GM12878 (cell line): ENCODE data around the gene B4GALT3. TPM values are rescaled to one million over a fixed set of nuclear protein-coding genes. Genes with fewer than 3 reads are reported as not detected.

Experiments used
- BACH1 ChIP-seq: fragments of 450-650 bp; IDR thresholded peaks from 2 replicates; pipeline ENCODE4 v1.6.1; 2017; ENCODE audit warnings: mild to moderate bottlenecking, borderline replicate concordance
- E2F4 ChIP-seq: IDR thresholded peaks from 2 replicates; pipeline ENCODE4 v1.6.1; 2012; ENCODE audit warnings: low read depth, low read length, improper control_type of control experiment
- EP300 ChIP-seq, 2 experiments: fragments of 150-350 bp in 1 of 2; IDR thresholded peaks; 2 replicates each; pipeline ENCODE4 v1.6.1; 2011 to 2012; ENCODE audit warnings: low read depth in 2 of 2, low read length in 2 of 2, borderline replicate concordance in 1 of 2, improper control_type of control experiment in 1 of 2, inconsistent platforms in 1 of 2; ENCODE audit not compliant: control insufficient read depth in 1 of 2
- LARP7 ChIP-seq: fragments of 450-650 bp; IDR thresholded peaks from 2 replicates; pipeline ENCODE4 v1.6.1; 2017; ENCODE audit warnings: mild to moderate bottlenecking
- MEF2A ChIP-seq: IDR thresholded peaks from 2 replicates; pipeline ENCODE4 v1.6.1; 2011; ENCODE audit warnings: low read depth, mild to moderate bottlenecking, low read length, moderate library complexity; ENCODE audit not compliant: insufficient read depth
- MTA3 ChIP-seq: IDR thresholded peaks from 2 replicates; pipeline ENCODE4 v1.6.1; 2012; ENCODE audit warnings: low read length, inconsistent platforms, borderline replicate concordance
- NRF1 ChIP-seq: conservative IDR thresholded peaks from 2 replicates; pipeline ENCODE4 v1.6.1; 2011; ENCODE audit warnings: mild to moderate bottlenecking, low read depth, low read length, improper control_type of control experiment
- POLR2AphosphoS5 ChIP-seq: IDR thresholded peaks from 2 replicates; pipeline ENCODE4 v1.6.1; 2011; ENCODE audit warnings: mild to moderate bottlenecking, low read length, inconsistent platforms
- PRDM15 ChIP-seq: fragments of 450-650 bp; formaldehyde crosslinking; IDR thresholded peaks from 2 replicates; pipeline ENCODE4 v1.4.0; 2020; ENCODE audit warnings: mild to moderate bottlenecking, moderate library complexity
- RBBP5 ChIP-seq: fragments of 200-600 bp; sonication (generic); conservative IDR thresholded peaks from 2 replicates; pipeline ENCODE4 v1.6.1; 2016
- RUNX3 ChIP-seq: IDR thresholded peaks from 2 replicates; pipeline ENCODE4 v1.6.1; 2012; ENCODE audit warnings: low read length, inconsistent platforms
- SIN3A ChIP-seq: IDR thresholded peaks from 2 replicates; pipeline ENCODE4 v1.6.1; 2012; ENCODE audit warnings: low read depth, low read length, improper control_type of control experiment
- TAF1 ChIP-seq: IDR thresholded peaks from 2 replicates; pipeline ENCODE4 v1.6.1; 2011; ENCODE audit warnings: mild to moderate bottlenecking, low read depth, low read length, borderline replicate concordance
- TBL1XR1 ChIP-seq: IDR thresholded peaks from 2 replicates; pipeline ENCODE4 v1.6.1; 2012; ENCODE audit warnings: low read depth, low read length, improper control_type of control experiment
- TCF12 ChIP-seq: IDR thresholded peaks from 2 replicates; pipeline ENCODE4 v1.6.1; 2011; ENCODE audit warnings: low read depth, mild to moderate bottlenecking, low read length
- ZBTB11 ChIP-seq: fragments of 450-650 bp; formaldehyde crosslinking; IDR thresholded peaks from 2 replicates; pipeline ENCODE4 v1.5.0; 2022; ENCODE audit warnings: mild to moderate bottlenecking, missing genetic modification characterization
- ZNF384 ChIP-seq: IDR thresholded peaks from 2 replicates; pipeline ENCODE4 v1.6.1; 2012; ENCODE audit warnings: low read depth, mild to moderate bottlenecking, low read length, improper control_type of control experiment, borderline replicate concordance
- ZNF592 ChIP-seq: fragments of 450-650 bp; IDR thresholded peaks from 2 replicates; pipeline ENCODE4 v1.6.1; 2017; ENCODE audit warnings: mild to moderate bottlenecking, moderate library complexity
- polyA plus RNA-seq, 11 experiments: library from polyadenylated mRNA; depleted of rRNA in 4 of 11; unstranded in 6 of 11; stranded (reverse) in 5 of 11; fragments of >200 nt; fragmentation: Nextera tagmentation in 4 of 11; fragmentation: Illumina TruSeq in 1 of 11; extraction: Ambion mirVana in 4 of 11; extraction: Trizol in 1 of 11; gene quantifications; 1 replicate in 1 of 11; 2 replicates in 10 of 11; pipeline versions ENCODE4 v1.2.1 to v1.2.3, GENCODE V29; 2011 to 2016; ENCODE audit warnings: inconsistent platforms in 2 of 11, missing spikeins in 2 of 11, low read depth in 1 of 11
- total RNA-seq, 4 experiments: library from RNA; depleted of rRNA in 3 of 4; stranded (reverse); fragments of >200 nt in 3 of 4; fragmentation: Illumina TruSeq in 1 of 4; extraction: Trizol in 1 of 4; gene quantifications; 2 replicates each; pipeline versions ENCODE4 v1.2.1 to v1.2.3, GENCODE V29; 2013 to 2021

The B4GALT3 gene
- total and polyA plus RNA-seq, 10 of the 15 experiments (the other 5 are each of a cell fraction or from before 2014, with no cell fraction given), result 27.1 to 58.9 (median 42.6) TPM

GRCh38 chr1:161216945-161217712 lies 39.8 kb upstream of the B4GALT3 start (continued):
- no peak for TF ChIP-seq ZNF592
- TF ChIP-seq LARP7, result no peak
- no peak for TF ChIP-seq ZBTB11 (CRISPR knock-in tag)
- TF ChIP-seq RBBP5, result no peak
- no peak for TF ChIP-seq MEF2A
- no peak for TF ChIP-seq TBL1XR1
- TF ChIP-seq BACH1, result no peak
- TF ChIP-seq EP300 (IDR thresholded peaks at IDR 0.05; ENCODE audit: borderline replicate concordance in 1 of 2, control insufficient read depth in 1 of 2, low read depth in 2 of 2, low read length in 2 of 2), result peak; percentile 11 to 73; a peak in 1 of 4 replicates
- TF ChIP-seq POLR2AphosphoS5, result no peak
- no peak for TF ChIP-seq NRF1
- TF ChIP-seq SIN3A, result no peak
- no peak for TF ChIP-seq E2F4
- TF ChIP-seq PRDM15 (CRISPR knock-in tag), result no peak
- no peak for TF ChIP-seq MTA3
- no peak for TF ChIP-seq TCF12
- TF ChIP-seq RUNX3, result peak; percentile 98
- peak; percentile 85 for TF ChIP-seq ZNF384
- no peak for TF ChIP-seq TAF1
